Cerebellar nuclear complex (tissue), 1 donor: ENCODE measurements around the gene SKP1.
A peak's percentile ranks its signal among the peaks of the same experiment; 100 is the strongest.

Source experiments
- DNase-seq, 2 experiments: peaks; one replicate each; lab custom pipeline; 2025; lab: John Stamatoyannopoulos, UW

Gene SKP1

GRCh38 chr5:134143944-134144941, 32.5 kb downstream of the SKP1 start:
- DNase-seq: no peak

DNA sequence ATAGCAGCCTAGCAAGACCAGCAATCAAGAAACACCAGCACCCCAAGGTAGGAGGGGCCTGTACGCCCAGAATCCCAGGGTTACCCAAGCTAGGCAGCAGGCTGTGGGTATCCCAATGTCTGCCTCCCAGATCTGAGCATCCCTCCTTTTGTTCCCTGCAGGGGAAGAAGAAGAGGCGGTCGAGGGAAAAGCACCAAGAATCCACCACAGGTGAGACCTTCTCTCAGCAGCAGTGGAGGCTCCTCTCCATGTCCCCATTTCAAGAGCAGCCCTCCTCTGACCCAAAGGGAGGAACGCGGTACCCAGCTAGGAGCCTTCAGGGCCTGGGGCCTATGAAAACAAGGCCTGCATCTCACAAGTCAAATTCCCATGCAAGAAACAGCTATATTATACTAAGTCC, 33.3 kb downstream of the SKP1 start:
- no peak for DNase-seq

GRCh38 chr5:134142806-134143205, 33.9 kb downstream of the SKP1 start:
- no peak for DNase-seq

DNA sequence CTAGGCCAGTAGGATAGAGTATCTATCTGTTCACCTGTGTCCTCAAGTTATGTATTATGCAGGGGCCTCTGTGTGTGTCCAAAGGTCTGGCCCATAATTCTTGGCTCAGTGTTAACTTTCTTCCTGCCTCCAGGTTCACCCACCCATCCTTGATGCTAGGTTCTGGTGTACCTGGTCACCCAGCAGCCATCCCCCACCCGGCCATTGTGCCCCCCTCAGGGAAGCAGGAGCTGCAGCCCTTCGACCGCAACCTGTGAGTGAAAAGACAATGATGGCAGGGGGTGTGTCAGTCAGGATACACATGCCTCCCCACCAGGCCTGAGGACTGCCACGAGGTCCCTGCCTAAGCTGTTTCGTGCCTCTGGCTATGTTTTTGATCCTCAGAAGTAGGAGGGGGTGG, 34.7 kb downstream of the SKP1 start:
- no peak for DNase-seq

DNA sequence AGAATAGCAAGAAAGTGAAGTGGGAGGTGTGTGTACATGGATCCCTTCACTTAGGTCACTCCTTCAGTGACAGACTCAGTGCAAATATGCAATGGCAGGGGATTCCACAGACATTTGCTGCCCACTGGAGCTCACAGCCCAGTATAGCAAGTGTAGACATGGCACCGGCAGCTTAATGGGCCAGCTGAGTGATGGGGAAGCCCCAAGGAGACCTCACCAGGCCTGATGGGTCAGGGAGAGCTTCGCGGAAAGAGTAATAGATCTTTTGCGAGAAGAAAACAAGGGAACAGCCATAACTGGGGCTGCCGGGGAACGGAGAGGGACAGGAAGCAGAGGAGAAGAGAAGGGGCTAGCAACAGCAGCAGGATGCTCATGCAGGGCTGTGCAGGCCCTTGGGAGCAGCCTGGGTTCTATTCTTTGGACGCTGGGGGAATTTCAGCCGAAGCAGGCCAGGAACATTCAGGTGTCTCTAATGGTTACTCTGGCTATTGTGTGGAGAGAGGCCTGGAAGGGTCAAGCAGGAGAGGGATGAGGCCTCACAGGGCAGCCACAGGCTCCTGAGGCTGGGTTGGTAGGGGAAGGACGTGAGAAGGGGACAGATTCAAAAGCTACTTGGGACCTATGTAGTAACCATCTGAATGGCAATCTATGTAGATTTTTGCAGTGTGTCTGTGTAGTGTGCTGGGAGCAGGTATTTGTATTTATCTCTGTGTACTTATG, 35.3 kb downstream of the SKP1 start:
- no peak for DNase-seq

- DNase-seq: peak in 1 of 2 experiments; percentile 20
Observed at GRCh38 chr5:134140530-134141201, 36.1 kb downstream of the SKP1 start.

GRCh38 chr5:134139891-134140469, 36.8 kb downstream of the SKP1 start:
- no peak for DNase-seq

- no peak for DNase-seq
Observed at GRCh38 chr5:134139377-134139851, 37.3 kb downstream of the SKP1 start.

- DNase-seq: no peak
Observed at GRCh38 chr5:134138416-134139376, 38.1 kb downstream of the SKP1 start.

- no peak for DNase-seq
Observed at GRCh38 chr5:134136771-134137170, 40.0 kb downstream of the SKP1 start.

GRCh38 chr5:134136221-134136631, 40.5 kb downstream of the SKP1 start:
- DNase-seq: peak; percentile 51 to 68

DNA sequence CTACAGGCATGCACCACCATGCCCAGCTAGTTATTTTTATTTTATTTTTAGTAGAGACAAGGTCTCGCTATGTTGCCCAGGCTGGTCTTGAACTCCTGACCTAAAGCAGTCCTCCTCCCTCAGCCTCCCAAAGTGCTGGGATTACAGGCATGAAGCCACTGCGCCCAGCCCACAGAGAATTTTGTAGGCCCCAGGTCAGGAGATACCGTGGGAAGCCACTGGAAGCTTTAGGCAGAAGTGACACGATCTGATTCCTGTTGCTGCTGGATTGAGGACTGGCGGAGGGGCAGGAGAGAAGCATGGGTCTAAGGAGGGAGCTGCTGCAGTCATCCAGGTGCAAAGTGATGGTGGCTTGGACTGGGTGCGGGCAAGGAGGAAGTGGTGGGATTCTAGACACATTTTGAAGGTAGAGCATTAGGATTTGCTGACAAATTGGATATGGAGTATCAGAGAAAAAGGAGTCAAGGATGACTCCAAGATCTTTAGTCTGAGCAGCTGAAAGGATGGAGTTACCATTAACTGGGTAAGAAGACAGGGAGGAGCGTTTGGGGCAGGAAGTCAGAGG, 41.6 kb downstream of the SKP1 start:
- DNase-seq: no peak

- DNase-seq: no peak
Observed at GRCh38 chr5:134133995-134134541, 42.7 kb downstream of the SKP1 start.

DNA sequence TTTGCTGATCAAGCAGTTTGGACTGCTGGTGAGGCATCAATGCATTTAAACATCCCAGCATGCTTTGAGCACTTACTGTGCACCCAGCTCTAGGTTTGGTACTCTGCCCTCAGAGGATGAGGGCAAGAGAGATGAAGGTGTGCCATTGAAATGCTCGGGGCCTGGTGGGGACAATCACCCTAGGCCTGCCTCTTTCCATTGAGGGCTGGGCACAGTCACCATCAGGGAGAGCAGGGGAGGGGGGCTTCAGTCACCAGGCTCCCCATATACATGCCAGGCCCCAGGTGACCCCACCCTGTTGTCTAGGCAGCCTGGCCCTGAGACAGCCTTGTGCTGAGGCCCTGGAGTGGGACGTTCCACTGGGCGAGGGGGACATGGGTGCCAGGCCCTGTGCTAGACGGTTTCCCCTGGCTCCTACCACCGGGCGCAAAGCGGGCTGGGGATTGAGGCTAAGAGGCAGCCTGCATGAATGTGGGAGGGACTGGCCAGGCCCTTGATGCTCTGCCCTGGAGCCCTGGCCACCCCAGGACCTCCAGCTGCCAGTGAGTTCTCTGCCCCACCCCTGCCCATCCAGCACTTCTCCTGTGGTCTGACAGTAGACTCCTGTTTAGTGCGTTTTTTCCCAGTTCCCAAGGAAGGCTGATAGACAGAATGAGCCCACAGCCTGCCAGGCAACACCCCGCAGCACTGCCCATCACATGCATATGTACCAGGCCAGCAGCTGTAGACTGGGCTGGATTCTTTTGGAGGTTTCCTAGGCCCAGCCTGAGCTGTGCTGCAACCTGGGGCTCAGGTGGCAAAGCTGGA, 43.4 kb downstream of the SKP1 start:
- DNase-seq: no peak

DNA sequence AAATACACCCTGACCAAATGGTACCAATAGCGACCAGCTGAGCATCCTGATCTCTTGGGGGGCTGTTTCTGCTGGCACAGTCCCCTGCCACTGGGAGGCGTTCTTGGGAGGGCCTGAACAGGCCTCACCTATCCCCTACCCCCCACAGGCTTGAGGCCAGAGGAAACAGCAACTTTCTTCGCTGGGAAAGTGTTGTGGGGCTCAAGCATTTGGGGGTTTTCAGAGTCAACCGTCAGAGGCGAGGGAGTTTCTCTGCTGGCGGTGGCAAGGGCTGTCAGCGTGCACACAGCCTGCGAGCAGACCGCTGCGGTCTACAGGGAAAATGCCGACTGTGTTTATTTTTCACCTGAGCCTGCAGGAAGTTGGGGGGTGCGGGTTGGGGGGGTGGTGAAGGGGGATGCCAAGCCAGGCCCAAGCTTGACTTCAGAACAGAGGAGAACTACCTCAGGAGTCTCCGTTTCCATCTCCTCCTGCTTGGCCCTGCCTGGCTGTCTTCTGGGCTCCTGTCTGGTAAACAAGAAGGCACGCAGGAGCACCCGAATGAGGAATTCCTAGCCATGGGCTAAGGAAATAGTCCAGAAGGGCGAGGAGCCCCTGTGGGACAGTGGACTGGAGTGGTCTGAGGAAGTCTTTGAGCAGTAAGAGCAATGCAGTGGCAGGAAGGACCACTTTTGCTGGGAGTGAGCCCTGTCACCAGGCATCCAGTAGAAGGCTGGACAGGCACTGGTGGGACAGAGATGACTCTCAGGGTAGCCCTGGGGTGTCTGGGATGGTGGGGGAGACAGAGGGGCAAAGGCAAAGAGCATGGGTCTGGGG, 44.2 kb downstream of the SKP1 start:
- no peak for DNase-seq

- DNase-seq: no peak
Observed at GRCh38 chr5:134131578-134132350, 45.0 kb downstream of the SKP1 start.

GRCh38 chr5:134131165-134131564, 45.6 kb downstream of the SKP1 start:
- no peak for DNase-seq
